Endothelial cell of umbilical vein (primary cell): ENCODE results near the gene FOLR2. TPM values are rescaled to one million over a fixed set of nuclear protein-coding genes. Genes with fewer than 3 reads are reported as not detected.
A peak's percentile ranks its signal among the peaks of the same experiment; 100 is the strongest.

Source experiments
- BruUV-seq: library from RNA; stranded (reverse); fragments of 400-500 nt; replicated peaks from 2 replicates; lab custom pipeline; 2021; lab: Mats Ljungman, UMichigan
- CTCF ChIA-PET: fragments of 300-600, 350-600 bp; sonication (Branson Sonifier 250); formaldehyde crosslinking; loops from one replicate; lab custom pipeline; 2021; ENCODE audit warnings: antibody characterized with exemption, inconsistent platforms; lab: Charles Lee
- POLR2A ChIA-PET: fragments of 300-600, 350-600 bp; sonication (Branson Sonifier 250); formaldehyde crosslinking; loops from one replicate; lab custom pipeline; 2021; ENCODE audit warnings: antibody characterized with exemption, inconsistent platforms; lab: Charles Lee
- DNase-seq: peaks from one replicate; pipeline ENCODE4 v3.0.0-alpha.2; 2011; ENCODE audit warnings: low read depth, low spot score
- FAIRE-seq: peaks from 2 replicates; lab custom pipeline; 2011; peaks lifted over from hg19 to GRCh38; lab: Jason Lieb, UNC
- H2AFZ ChIP-seq: 2 replicates; pipeline ENCODE4 v1.6.0; 2012; ENCODE audit warnings: low read depth, low read length, control low read depth, inconsistent platforms
- H3K27ac ChIP-seq: 2 replicates; pipeline ENCODE4 v1.5.1; 2011; ENCODE audit warnings: low read depth, mild to moderate bottlenecking, control low read depth, low read length, moderate library complexity; ENCODE audit not compliant: insufficient read depth
- H3K27me3 ChIP-seq, 2 experiments: 2 replicates each; pipeline versions ENCODE4 v1.6.0 to v1.6.1; 2011; ENCODE audit warnings: low read length in 2 of 2, mixed read lengths in 1 of 2; ENCODE audit not compliant: control insufficient read depth in 2 of 2, insufficient read depth in 2 of 2
- H3K36me3 ChIP-seq, 2 experiments: 2 replicates in 1 of 2; 3 replicates in 1 of 2; pipeline ENCODE4 v1.5.1; 2011; ENCODE audit warnings: low read length in 2 of 2, mild to moderate bottlenecking in 1 of 2, moderate library complexity in 1 of 2; ENCODE audit not compliant: control insufficient read depth in 2 of 2, insufficient read depth in 2 of 2; ENCODE audit errors: extremely low read depth in 1 of 2
- H3K4me1 ChIP-seq: 3 replicates; pipeline ENCODE4 v1.5.1; 2011; ENCODE audit warnings: mild to moderate bottlenecking, low read length; ENCODE audit not compliant: control insufficient read depth, insufficient read depth; ENCODE audit errors: extremely low read depth
- H3K4me2 ChIP-seq: 2 replicates; pipeline ENCODE4 v1.6.1; 2011; ENCODE audit warnings: low read length, control low read depth, mixed read lengths; ENCODE audit not compliant: insufficient read depth
- H3K4me3 ChIP-seq, 3 experiments: fragments of 200-600 bp in 1 of 3; sonication (generic), shearing (Covaris generic) in 1 of 3; replicated peaks in 1 of 3; 2 replicates each; pipeline ENCODE4 v1.5.1; 2011 to 2016; ENCODE audit warnings: control low read depth in 3 of 3, low read length in 3 of 3, mild to moderate bottlenecking in 2 of 3, inconsistent platforms in 1 of 3, low read depth in 1 of 3, moderate library complexity in 1 of 3; ENCODE audit not compliant: insufficient read depth in 1 of 3
- H3K79me2 ChIP-seq: 2 replicates; pipeline ENCODE4 v1.6.0; 2012; ENCODE audit warnings: low read length, inconsistent platforms; ENCODE audit not compliant: control insufficient read depth, insufficient read depth
- H3K9ac ChIP-seq: replicated peaks from 2 replicates; pipeline ENCODE3; 2011; ENCODE audit warnings: low read length, control low read depth; ENCODE audit not compliant: insufficient read depth; ENCODE audit errors: extremely low read depth
- H3K9me1 ChIP-seq: replicated peaks from 3 replicates; pipeline ENCODE4 v1.6.0; 2011; ENCODE audit warnings: mild to moderate bottlenecking, low read length; ENCODE audit not compliant: control insufficient read depth, insufficient read depth; ENCODE audit errors: extremely low read depth
- H3K9me3 ChIP-seq: replicated peaks from 2 replicates; pipeline ENCODE4 v1.5.1; 2012; ENCODE audit warnings: low read length, inconsistent platforms; ENCODE audit not compliant: control insufficient read depth, insufficient read depth
- H4K20me1 ChIP-seq: replicated peaks from 2 replicates; pipeline ENCODE3; 2011; ENCODE audit warnings: mild to moderate bottlenecking, low read length; ENCODE audit not compliant: control insufficient read depth, insufficient read depth; ENCODE audit errors: extremely low read depth
- EZH2 ChIP-seq: IDR thresholded peaks from 2 replicates; pipeline ENCODE4 v1.6.1; 2012; ENCODE audit warnings: borderline replicate concordance, low read depth, mild to moderate bottlenecking, moderate library complexity, low read length, inconsistent platforms; ENCODE audit not compliant: severe bottlenecking
- MYC ChIP-seq: IDR thresholded peaks from one replicate; pipeline ENCODE4 v1.6.1; 2011; ENCODE audit warnings: mild to moderate bottlenecking, low read depth, low read length
- POLR2AphosphoS5 ChIP-seq: IDR thresholded peaks from 2 replicates; pipeline ENCODE4 v1.6.1; 2012; ENCODE audit warnings: low read depth, mild to moderate bottlenecking, control low read depth, low read length, moderate library complexity; ENCODE audit not compliant: insufficient read depth
- dilution Hi-C: fragments of 300-500 bp; cut with MboI; formaldehyde crosslinking; loops from one replicate; pipeline ENCODE4 v1.15.0; 2019; ENCODE audit warnings: low sequenced_read_pairs; ENCODE audit not compliant: extremely low pct_ligation_motif_present
- intact Hi-C: fragments of 100-400 bp; cut with micrococcal nuclease; formaldehyde crosslinking; loops from one replicate; pipeline ENCODE4 v1.10.0; 2022
- polyA plus RNA-seq, 4 experiments: library from polyadenylated mRNA; depleted of rRNA in 3 of 4; stranded (reverse) in 3 of 4; unstranded in 1 of 4; fragments of >200 nt; gene quantifications; 2 replicates each; pipeline versions ENCODE4 v1.2.1 to v1.2.3, GENCODE V29; 2011 to 2012; ENCODE audit warnings: missing spikeins in 1 of 4
- total RNA-seq: library from RNA; stranded (reverse); gene quantifications from 2 replicates; pipeline ENCODE4 v1.2.3, GENCODE V29; 2021
- TF ChIP-seq, protein P1 (sequence below), 2 donors: IDR thresholded peaks; 1 replicate in 1 of 2; 2 replicates in 1 of 2; pipeline ENCODE4 v1.5.1; 2011; ENCODE audit warnings: low read length in 2 of 2, mild to moderate bottlenecking in 2 of 2, moderate library complexity in 2 of 2, control low read depth in 1 of 2, inconsistent platforms in 1 of 2, low read depth in 1 of 2; ENCODE audit not compliant: insufficient read depth in 1 of 2; ENCODE audit errors: extremely low read depth in 1 of 2

The FOLR2 gene
- total and polyA plus RNA-seq, 2 donors (not counting 3 experiments of a cell fraction or from before 2014, with no cell fraction given), result not detected

DNA sequence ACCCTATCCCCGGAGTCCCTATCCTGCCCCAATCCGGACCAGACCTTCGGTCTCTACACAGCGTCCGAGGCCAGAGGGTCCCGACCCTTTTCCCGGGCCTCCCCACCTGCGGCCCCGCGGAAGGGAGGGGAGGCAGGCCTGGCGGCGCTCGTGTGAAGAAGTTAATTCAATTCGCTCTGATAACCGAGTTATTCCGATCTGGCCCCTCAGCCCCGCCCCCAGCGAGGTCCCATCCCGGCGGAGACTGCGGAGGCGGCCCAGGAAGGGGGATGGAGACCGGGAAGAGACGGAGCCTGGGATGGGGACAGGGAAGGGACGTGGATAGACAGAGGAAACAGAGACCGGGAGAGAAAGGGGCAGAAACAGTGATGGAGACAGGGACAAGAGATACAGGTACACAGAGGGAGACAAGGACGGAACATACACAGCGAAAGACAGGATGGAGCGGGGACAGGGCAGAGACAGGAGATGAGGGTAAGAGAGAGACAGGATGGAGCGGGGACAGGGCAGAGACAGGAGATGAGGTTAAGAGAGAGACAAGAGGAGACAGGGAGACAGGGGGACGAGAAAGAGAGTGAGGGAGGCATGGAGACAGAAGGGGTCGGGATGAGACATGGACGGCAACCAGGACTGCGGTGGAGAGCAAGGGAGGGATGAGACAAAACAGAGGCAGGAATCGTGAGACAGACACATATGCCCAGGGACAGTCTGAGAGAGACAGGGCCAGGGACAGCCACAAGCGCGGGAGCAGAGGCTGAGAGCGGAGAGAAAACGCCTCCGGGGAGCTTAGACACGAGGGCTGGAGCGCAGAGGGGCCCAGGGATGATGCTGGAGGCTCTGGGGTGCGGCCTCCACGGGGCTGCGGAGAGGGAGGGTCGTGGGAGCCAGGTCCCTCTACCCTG lies 28.0 kb downstream of the FOLR2 start:
- no peak for FAIRE-seq
- ChIA-PET CTCF (interaction anchor here (1.3 to 1.7 kb wide), 2 partner anchors 186 to 187 kb away, joined by 3 to 8 read pairs; no protein-coding TSS in a partner anchor), POLR2A (no interaction called here)
- DNase-seq, result no peak
- TF ChIP-seq POLR2AphosphoS5 (no peak), EZH2 (peak; percentile 98), MYC (no peak)
- TF ChIP-seq, protein P1, sequence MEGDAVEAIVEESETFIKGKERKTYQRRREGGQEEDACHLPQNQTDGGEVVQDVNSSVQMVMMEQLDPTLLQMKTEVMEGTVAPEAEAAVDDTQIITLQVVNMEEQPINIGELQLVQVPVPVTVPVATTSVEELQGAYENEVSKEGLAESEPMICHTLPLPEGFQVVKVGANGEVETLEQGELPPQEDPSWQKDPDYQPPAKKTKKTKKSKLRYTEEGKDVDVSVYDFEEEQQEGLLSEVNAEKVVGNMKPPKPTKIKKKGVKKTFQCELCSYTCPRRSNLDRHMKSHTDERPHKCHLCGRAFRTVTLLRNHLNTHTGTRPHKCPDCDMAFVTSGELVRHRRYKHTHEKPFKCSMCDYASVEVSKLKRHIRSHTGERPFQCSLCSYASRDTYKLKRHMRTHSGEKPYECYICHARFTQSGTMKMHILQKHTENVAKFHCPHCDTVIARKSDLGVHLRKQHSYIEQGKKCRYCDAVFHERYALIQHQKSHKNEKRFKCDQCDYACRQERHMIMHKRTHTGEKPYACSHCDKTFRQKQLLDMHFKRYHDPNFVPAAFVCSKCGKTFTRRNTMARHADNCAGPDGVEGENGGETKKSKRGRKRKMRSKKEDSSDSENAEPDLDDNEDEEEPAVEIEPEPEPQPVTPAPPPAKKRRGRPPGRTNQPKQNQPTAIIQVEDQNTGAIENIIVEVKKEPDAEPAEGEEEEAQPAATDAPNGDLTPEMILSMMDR (IDR thresholded peaks at IDR 0.05; ENCODE audit: extremely low read depth in 1 of 2, insufficient read depth in 1 of 2, low read depth in 1 of 2, low read length in 2 of 2), result no peak
- H3K9ac ChIP-seq, result no peak overlapping the region
- H3K4me2 ChIP-seq, result no peak overlapping the region
- intact Hi-C loops, result no loop called here
- H3K36me3 ChIP-seq, result no peaks in the 10 kb centered on the region
- dilution Hi-C loops, result no loop called here
- H3K27me3 ChIP-seq, result peaks cover 73 to 87% of the 10 kb centered on the region in 2 experiments
- H3K4me1 ChIP-seq, result peaks cover 7% of the 10 kb centered on the region
- no peak overlapping the region for H2AFZ ChIP-seq
- no peaks in the 10 kb centered on the region for H3K9me3 ChIP-seq
- BruUV-seq, result no TSS peak
- no peaks in the 10 kb centered on the region for H4K20me1 ChIP-seq
- H3K4me3 ChIP-seq, result no peak overlapping the region
- H3K27ac ChIP-seq, result no peak overlapping the region
- no peaks in the 10 kb centered on the region for H3K79me2 ChIP-seq
- H3K9me1 ChIP-seq, result no peaks in the 10 kb centered on the region
